HL-60 (cell line): Measurements from ENCODE around the gene KCNH1.

Source experiments
- GABPA ChIP-seq: IDR thresholded peaks from 2 replicates; pipeline ENCODE4 v1.6.1; 2012; ENCODE audit warnings: low read depth
- POLR2AphosphoS5 ChIP-seq: IDR thresholded peaks from 2 replicates; pipeline ENCODE4 v1.6.1; 2012; ENCODE audit warnings: low read depth
- REST ChIP-seq: IDR thresholded peaks from 2 replicates; pipeline ENCODE4 v1.6.1; 2012; ENCODE audit warnings: low read depth; ENCODE audit not compliant: insufficient replicate concordance
- SPI1 ChIP-seq: IDR thresholded peaks from 2 replicates; pipeline ENCODE4 v1.6.1; 2012; ENCODE audit warnings: low read depth, mild to moderate bottlenecking, borderline replicate concordance
- TF ChIP-seq, protein P1 (sequence below): IDR thresholded peaks from one replicate; pipeline ENCODE4 v1.5.1; 2011; ENCODE audit warnings: low read length, control low read depth, inconsistent platforms; ENCODE audit not compliant: insufficient read depth

GRCh38 chr1:210662291-210663050, 471.5 kb downstream of the KCNH1 start:
- TF ChIP-seq, protein P1, sequence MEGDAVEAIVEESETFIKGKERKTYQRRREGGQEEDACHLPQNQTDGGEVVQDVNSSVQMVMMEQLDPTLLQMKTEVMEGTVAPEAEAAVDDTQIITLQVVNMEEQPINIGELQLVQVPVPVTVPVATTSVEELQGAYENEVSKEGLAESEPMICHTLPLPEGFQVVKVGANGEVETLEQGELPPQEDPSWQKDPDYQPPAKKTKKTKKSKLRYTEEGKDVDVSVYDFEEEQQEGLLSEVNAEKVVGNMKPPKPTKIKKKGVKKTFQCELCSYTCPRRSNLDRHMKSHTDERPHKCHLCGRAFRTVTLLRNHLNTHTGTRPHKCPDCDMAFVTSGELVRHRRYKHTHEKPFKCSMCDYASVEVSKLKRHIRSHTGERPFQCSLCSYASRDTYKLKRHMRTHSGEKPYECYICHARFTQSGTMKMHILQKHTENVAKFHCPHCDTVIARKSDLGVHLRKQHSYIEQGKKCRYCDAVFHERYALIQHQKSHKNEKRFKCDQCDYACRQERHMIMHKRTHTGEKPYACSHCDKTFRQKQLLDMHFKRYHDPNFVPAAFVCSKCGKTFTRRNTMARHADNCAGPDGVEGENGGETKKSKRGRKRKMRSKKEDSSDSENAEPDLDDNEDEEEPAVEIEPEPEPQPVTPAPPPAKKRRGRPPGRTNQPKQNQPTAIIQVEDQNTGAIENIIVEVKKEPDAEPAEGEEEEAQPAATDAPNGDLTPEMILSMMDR: no peak
- TF ChIP-seq SPI1: no peak
- TF ChIP-seq REST: no peak
- TF ChIP-seq GABPA: no peak
- TF ChIP-seq POLR2AphosphoS5: no peak
